H1 (cell line): ENCODE data around the gene TIMMDC1. TPM values are rescaled to one million over a fixed set of nuclear protein-coding genes. Genes with fewer than 3 reads are reported as not detected.

Experiments used
- FOSL1 ChIP-seq: IDR thresholded peaks from 2 replicates; pipeline ENCODE4 v1.6.1; 2011; ENCODE audit warnings: mild to moderate bottlenecking, low read depth, low read length, moderate library complexity; ENCODE audit not compliant: insufficient read depth
- HDAC2 ChIP-seq, 2 experiments: fragments of 300-600 bp in 1 of 2; sonication (generic) in 1 of 2; IDR thresholded peaks; 2 replicates each; pipeline ENCODE4 v1.6.1; 2011 to 2012; ENCODE audit warnings: low read depth in 2 of 2, low read length in 2 of 2, mild to moderate bottlenecking in 2 of 2, moderate library complexity in 2 of 2, borderline replicate concordance in 1 of 2, inconsistent platforms in 1 of 2
- NRF1 ChIP-seq: IDR thresholded peaks from 2 replicates; pipeline ENCODE4 v1.6.1; 2011; ENCODE audit warnings: mild to moderate bottlenecking, low read depth, low read length, improper control_type of control experiment
- POU5F1 ChIP-seq: IDR thresholded peaks from 2 replicates; pipeline ENCODE4 v1.6.1; 2011; ENCODE audit warnings: low read depth, mild to moderate bottlenecking, low read length, moderate library complexity
- RAD21 ChIP-seq, 2 experiments: IDR thresholded peaks in 1 of 2; conservative IDR thresholded peaks in 1 of 2; 2 replicates each; pipeline ENCODE4 v1.6.1; 2011; ENCODE audit warnings: low read depth in 2 of 2, low read length in 2 of 2, improper control_type of control experiment in 1 of 2, inconsistent platforms in 1 of 2, mild to moderate bottlenecking in 1 of 2, moderate library complexity in 1 of 2
- RXRA ChIP-seq: IDR thresholded peaks from 2 replicates; pipeline ENCODE4 v1.6.1; 2011; ENCODE audit warnings: low read depth, mild to moderate bottlenecking, low read length, moderate library complexity; ENCODE audit not compliant: insufficient read depth
- SAP30 ChIP-seq: fragments of 300-600 bp; sonication (generic); IDR thresholded peaks from 2 replicates; pipeline ENCODE4 v1.7.1; 2012; ENCODE audit warnings: low read length, moderate library complexity, mild to moderate bottlenecking, inconsistent platforms; ENCODE audit not compliant: insufficient read depth, insufficient replicate concordance
- TAF1 ChIP-seq: IDR thresholded peaks from 2 replicates; pipeline ENCODE4 v1.6.1; 2011; ENCODE audit warnings: mild to moderate bottlenecking, low read depth, low read length
- polyA plus RNA-seq, 7 experiments: library from polyadenylated mRNA; depleted of rRNA in 3 of 7; stranded (reverse) in 5 of 7; unstranded in 2 of 7; fragments of >200 nt in 5 of 7; fragments of 200-250 nt in 2 of 7; gene quantifications; 1 replicate in 5 of 7; 2 replicates in 1 of 7; 4 replicates in 1 of 7; pipeline versions ENCODE4 v1.2.1 to v1.2.3, GENCODE V29; 2011 to 2013; ENCODE audit warnings: missing spikeins in 2 of 7, mixed read lengths in 2 of 7
- total RNA-seq: library from RNA; stranded (reverse); fragmentation: NEBNext Ultra II Directional; extraction: Animal tissue kit (Norgen Biotek cat#: 25700); gene quantifications from 2 replicates; pipeline ENCODE4 v1.2.1, GENCODE V29; 2021

Gene TIMMDC1
- total and polyA plus RNA-seq, 2 of the 8 experiments (the other 6 are each of a cell fraction or from before 2014, with no cell fraction given): 80.7 to 128 TPM

DNA sequence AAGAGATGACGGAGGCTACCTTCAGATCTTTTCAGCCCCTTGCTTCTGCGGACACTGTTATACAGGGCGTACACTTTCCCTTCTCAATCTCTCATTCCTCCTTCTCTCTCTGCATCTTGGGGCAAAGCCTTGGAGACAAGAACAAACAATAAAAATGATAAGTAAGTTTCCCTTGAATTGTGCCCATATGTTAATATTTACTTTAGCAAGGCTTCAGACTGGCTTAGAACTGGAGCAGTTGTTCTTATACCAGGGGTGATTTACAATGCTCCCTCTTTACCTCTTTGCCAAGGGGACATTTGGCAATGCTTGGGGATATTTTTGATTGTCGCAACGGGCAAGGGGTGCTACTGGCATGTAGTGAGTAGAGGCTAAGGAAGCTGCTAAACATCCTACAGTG, 29.4 kb downstream of the TIMMDC1 start (continued):
- no peak for TF ChIP-seq RAD21 (IDR thresholded peaks at IDR 0.05 in 1 of 2, conservative IDR thresholded peaks at IDR 0.05 in 1 of 2; ENCODE audit: low read depth in 2 of 2, low read length in 2 of 2)
- no peak for TF ChIP-seq HDAC2 (IDR thresholded peaks at IDR 0.05; ENCODE audit: borderline replicate concordance in 1 of 2, low read depth in 2 of 2, low read length in 2 of 2)
- no peak for TF ChIP-seq RXRA
- TF ChIP-seq SAP30: no peak
- no peak for TF ChIP-seq FOSL1
- TF ChIP-seq TAF1: no peak
- TF ChIP-seq POU5F1: no peak
- TF ChIP-seq NRF1: no peak
